MM.1S (cell line): ENCODE data around the gene KCND2.

Source experiments
- DNase-seq: peaks from one replicate; pipeline ENCODE4 v3.0.0-alpha.2; 2015
- H2AFZ ChIP-seq: fragments of 300-600 bp; sonication (generic); 2 replicates; pipeline ENCODE4 v1.6.0; 2016; ENCODE audit warnings: antibody characterized with exemption, low read length
- H3F3A ChIP-seq: fragments of 300-600 bp; sonication (generic); 2 replicates; pipeline ENCODE4 v1.6.1; 2016; ENCODE audit warnings: mild to moderate bottlenecking, antibody characterized with exemption, low read length, moderate library complexity, mixed read lengths; ENCODE audit not compliant: insufficient read depth
- H3K27ac ChIP-seq: fragments of 300-600 bp; sonication (generic); 2 replicates; pipeline ENCODE4 v1.5.1; 2016; ENCODE audit warnings: mild to moderate bottlenecking, low read length
- H3K27me3 ChIP-seq: fragments of 300-600 bp; sonication (generic); replicated peaks from 2 replicates; pipeline ENCODE4 v1.6.0; 2016; ENCODE audit warnings: low read length; ENCODE audit not compliant: insufficient read depth
- H3K36me3 ChIP-seq: fragments of 300-600 bp; sonication (generic); replicated peaks from 2 replicates; pipeline ENCODE4 v1.6.1; 2016; ENCODE audit warnings: mild to moderate bottlenecking, low read length, mixed read lengths; ENCODE audit not compliant: insufficient read depth
- H3K4me1 ChIP-seq: fragments of 300-600 bp; sonication (generic); 2 replicates; pipeline ENCODE4 v1.6.1; 2016; ENCODE audit warnings: low read length, mixed read lengths
- H3K4me2 ChIP-seq: fragments of 300-600 bp; sonication (generic); 2 replicates; pipeline ENCODE4 v1.6.0; 2016; ENCODE audit warnings: low read depth, low read length
- H3K4me3 ChIP-seq: fragments of 300-600 bp; sonication (generic); 2 replicates; pipeline ENCODE4 v1.5.1; 2016; ENCODE audit warnings: low read length, mixed read lengths
- H3K79me2 ChIP-seq: fragments of 300-600 bp; sonication (generic); 2 replicates; pipeline ENCODE4 v1.6.1; 2016; ENCODE audit warnings: mixed run types, low read length, mixed read lengths
- H3K9ac ChIP-seq: fragments of 300-600 bp; sonication (generic); 2 replicates; pipeline ENCODE4 v1.6.1; 2016; ENCODE audit warnings: low read length, mixed read lengths
- H3K9me2 ChIP-seq: fragments of 300-600 bp; sonication (generic); replicated peaks from 2 replicates; pipeline ENCODE4 v1.6.1; 2016; ENCODE audit warnings: mild to moderate bottlenecking, low read length, mixed read lengths; ENCODE audit not compliant: insufficient read depth
- H3K9me3 ChIP-seq: fragments of 300-600 bp; sonication (generic); replicated peaks from 2 replicates; pipeline ENCODE4 v1.6.1; 2016; ENCODE audit warnings: mild to moderate bottlenecking, low read length, mixed read lengths; ENCODE audit not compliant: insufficient read depth
- H4K20me1 ChIP-seq: fragments of 300-600 bp; sonication (generic); 2 replicates; pipeline ENCODE4 v1.6.1; 2016; ENCODE audit warnings: mild to moderate bottlenecking, low read length, moderate library complexity, mixed read lengths; ENCODE audit not compliant: insufficient read depth
- CTCF ChIP-seq: fragments of 300-600 bp; sonication (generic); IDR thresholded peaks from 2 replicates; pipeline ENCODE4 v1.5.1; 2016; ENCODE audit warnings: antibody characterized with exemption, low read length, mixed read lengths
- EZH2 ChIP-seq: fragments of 300-600 bp; sonication (generic); optimal IDR thresholded peaks from 2 replicates; pipeline ENCODE3; 2017; ENCODE audit warnings: low read depth, mild to moderate bottlenecking, antibody characterized with exemption, low read length, mixed read lengths
- EZH2phosphoT487 ChIP-seq: fragments of 300-600 bp; sonication (generic); IDR thresholded peaks from 2 replicates; pipeline ENCODE4 v1.6.1; 2018; ENCODE audit warnings: antibody characterized with exemption, low read length

The KCND2 gene

GRCh38 chr7:120539321-120539720, 266.3 kb downstream of the KCND2 start:
- Histone ChIP-seq H3K4me3 (no peak overlapping the region), H3K4me2 (no peak overlapping the region), H3K9me2 (no peaks in the 10 kb centered on the region), H3K27me3 (no peaks in the 10 kb centered on the region), H4K20me1 (no peaks in the 10 kb centered on the region), H3K36me3 (no peaks in the 10 kb centered on the region), H3K27ac (no peak overlapping the region), H2AFZ (no peak overlapping the region), H3K79me2 (no peaks in the 10 kb centered on the region), H3K9ac (no peak overlapping the region), H3K9me3 (no peaks in the 10 kb centered on the region), H3F3A (no peaks in the 10 kb centered on the region), H3K4me1 (no peaks in the 10 kb centered on the region)
- TF ChIP-seq EZH2phosphoT487 (no peak), CTCF (no peak), EZH2 (no peak)
- no peak for DNase-seq

GRCh38 chr7:120547605-120548004, 274.6 kb downstream of the KCND2 start:
- TF ChIP-seq EZH2 (no peak), EZH2phosphoT487 (no peak), CTCF (no peak)
- no peaks in the 10 kb centered on the region for H3K27me3 ChIP-seq
- peak overlapping the region; percentile 2; the same call in 1 of the 2 replicates for H2AFZ ChIP-seq
- H3K27ac ChIP-seq: no peak overlapping the region; the same call in 1 of the 2 replicates
- no peaks in the 10 kb centered on the region for H3K79me2 ChIP-seq
- DNase-seq: peak; percentile 48
- H3K9me3 ChIP-seq: no peaks in the 10 kb centered on the region
- no peak overlapping the region for H3K9ac ChIP-seq
- H3K4me3 ChIP-seq: no peak overlapping the region
- H4K20me1 ChIP-seq: no peaks in the 10 kb centered on the region
- no peaks in the 10 kb centered on the region for H3K9me2 ChIP-seq
- H3F3A ChIP-seq: no peaks in the 10 kb centered on the region
- H3K4me2 ChIP-seq: peak overlapping the region; percentile 4; the same call in 1 of the 2 replicates
- H3K36me3 ChIP-seq: no peaks in the 10 kb centered on the region
- peaks cover 14% of the 10 kb centered on the region for H3K4me1 ChIP-seq

GRCh38 chr7:120550494-120551048, 277.6 kb downstream of the KCND2 start:
- Histone ChIP-seq H3K27ac (no peak overlapping the region), H3K9me3 (no peaks in the 10 kb centered on the region), H3K27me3 (no peaks in the 10 kb centered on the region), H3K9me2 (no peaks in the 10 kb centered on the region), H3K4me1 (peaks cover 14% of the 10 kb centered on the region), H3K36me3 (no peaks in the 10 kb centered on the region), H2AFZ (no peak overlapping the region), H3F3A (no peaks in the 10 kb centered on the region), H3K9ac (no peak overlapping the region), H3K79me2 (no peaks in the 10 kb centered on the region), H3K4me3 (no peak overlapping the region), H4K20me1 (no peaks in the 10 kb centered on the region), H3K4me2 (peak overlapping the region; percentile 0; the same call in 1 of the 2 replicates)
- peak; percentile 41 for DNase-seq
- no peak for TF ChIP-seq CTCF
- TF ChIP-seq EZH2phosphoT487: no peak
- no peak for TF ChIP-seq EZH2
